ENCODE data around the gene PECR.

The PECR gene

GRCh38 chr2:216071111-216071851 lies 10.3 kb downstream of the PECR start:
- Histone ChIP-seq H3K27ac (no peak overlapping the region), H3K4me3 (no peak overlapping the region)
- no peak for TF ChIP-seq CTCF (IDR thresholded peaks at IDR 0.05)
- DNase-seq (ENCODE audit: low spot score): no peak

- DNase-seq (ENCODE audit: low spot score): no peak
These were observed 11.4 kb downstream of the PECR start for GRCh38 chr2:216070195-216070594.

GRCh38 chr2:216069028-216069427 lies 12.6 kb downstream of the PECR start:
- no peak overlapping the region for H3K4me3 ChIP-seq
- no peak overlapping the region for H3K27ac ChIP-seq
- no peak for DNase-seq (ENCODE audit: low spot score)
- TF ChIP-seq CTCF (IDR thresholded peaks at IDR 0.05): no peak

More at GRCh38 chr2:216070195-216070594, 11.4 kb downstream of the PECR start:
- no peak overlapping the region for H3K27ac ChIP-seq
- no peak overlapping the region for H3K4me3 ChIP-seq
- TF ChIP-seq CTCF (IDR thresholded peaks at IDR 0.05): no peak

GRCh38 chr2:216066230-216066629 lies 15.4 kb downstream of the PECR start:
- no peak for DNase-seq (ENCODE audit: low spot score)

GRCh38 chr2:216064665-216065064 lies 16.9 kb downstream of the PECR start:
- H3K4me3 ChIP-seq: no peak overlapping the region
- no peak for TF ChIP-seq CTCF (IDR thresholded peaks at IDR 0.05)
- no peak for DNase-seq (ENCODE audit: low spot score)
- no peak overlapping the region for H3K27ac ChIP-seq

More at GRCh38 chr2:216066230-216066629, 15.4 kb downstream of the PECR start:
- no peak for TF ChIP-seq CTCF (IDR thresholded peaks at IDR 0.05)
- H3K27ac ChIP-seq: no peak overlapping the region
- H3K4me3 ChIP-seq: no peak overlapping the region

GRCh38 chr2:216064014-216064630 lies 17.5 kb downstream of the PECR start:
- TF ChIP-seq CTCF (IDR thresholded peaks at IDR 0.05): no peak
- no peak overlapping the region for H3K27ac ChIP-seq
- DNase-seq (ENCODE audit: low spot score): no peak
- no peak overlapping the region for H3K4me3 ChIP-seq

Measured in coronary artery (tissue), 2 donors.